GM21515 (cell line): ENCODE results near the gene ARHGAP26.
A peak's percentile ranks its signal among the peaks of the same experiment; 100 is the strongest.

ENCODE experiments used
- ATAC-seq: cut with Tn5 transposase; IDR thresholded peaks from one replicate; pipeline ENCODE4 v1.9.1; 2021; ENCODE audit not compliant: unreplicated experiment

ARHGAP26 gene

DNA sequence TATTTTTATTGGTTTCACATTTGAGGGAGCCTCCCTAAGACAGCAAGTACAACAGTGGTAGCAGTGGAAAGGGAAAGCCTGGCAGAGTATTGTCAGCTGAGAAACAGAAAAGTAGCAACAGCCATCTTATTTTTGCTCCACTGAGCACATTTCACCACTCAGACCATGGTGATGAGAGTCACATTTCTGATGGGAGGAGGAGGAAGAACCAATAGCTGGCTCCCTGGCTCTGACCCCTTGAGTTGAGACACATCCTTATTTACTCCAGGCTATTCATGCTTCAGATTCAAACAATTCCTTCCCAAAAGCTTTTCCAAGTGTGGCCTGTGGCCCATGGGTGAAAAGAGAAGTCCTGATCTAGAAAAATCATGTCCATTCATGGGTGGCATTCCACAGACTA, 236.3 kb downstream of the ARHGAP26 start:
- no peak for ATAC-seq

- no peak for ATAC-seq
These were observed 237.9 kb downstream of the ARHGAP26 start for GRCh38 chr5:143008032-143008431.

DNA sequence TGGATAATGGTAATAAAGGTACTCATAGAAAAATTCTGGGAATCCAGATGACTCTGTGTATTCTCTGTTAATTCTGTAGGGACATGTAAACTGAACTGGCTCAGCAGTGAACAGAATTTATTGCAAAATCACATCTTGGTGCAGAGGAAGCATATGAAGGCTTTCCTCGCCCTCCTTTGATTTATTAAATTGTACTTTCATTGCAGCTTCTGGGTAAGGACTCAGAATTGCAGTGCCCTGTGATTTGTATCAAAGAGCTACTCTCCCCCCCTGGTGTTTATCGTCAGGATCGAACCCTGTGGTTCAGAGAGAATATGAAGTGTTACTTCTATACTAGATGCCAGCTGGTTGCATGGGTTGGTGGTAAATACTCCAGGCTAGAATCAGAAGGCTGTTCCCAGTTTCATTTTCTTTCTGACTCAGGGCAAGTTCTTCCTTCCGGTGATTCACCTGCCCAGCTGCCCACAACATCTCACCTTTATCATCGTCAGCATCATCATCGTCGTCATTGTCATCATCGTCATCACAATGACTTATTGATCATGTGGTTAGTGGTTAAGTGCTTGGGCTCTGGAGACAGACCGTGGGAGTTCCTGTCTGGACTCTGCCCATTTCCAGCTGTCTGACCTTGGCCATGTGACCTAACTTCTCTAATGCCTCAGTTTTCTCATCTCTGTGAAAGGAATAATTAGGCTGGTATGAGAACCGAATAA, 238.8 kb downstream of the ARHGAP26 start:
- ATAC-seq, result peak; percentile 60

- ATAC-seq, result no peak
These were observed 240.2 kb downstream of the ARHGAP26 start for GRCh38 chr5:143010351-143010750.

GRCh38 chr5:143011585-143011984, 241.4 kb downstream of the ARHGAP26 start:
- ATAC-seq, result no peak

DNA sequence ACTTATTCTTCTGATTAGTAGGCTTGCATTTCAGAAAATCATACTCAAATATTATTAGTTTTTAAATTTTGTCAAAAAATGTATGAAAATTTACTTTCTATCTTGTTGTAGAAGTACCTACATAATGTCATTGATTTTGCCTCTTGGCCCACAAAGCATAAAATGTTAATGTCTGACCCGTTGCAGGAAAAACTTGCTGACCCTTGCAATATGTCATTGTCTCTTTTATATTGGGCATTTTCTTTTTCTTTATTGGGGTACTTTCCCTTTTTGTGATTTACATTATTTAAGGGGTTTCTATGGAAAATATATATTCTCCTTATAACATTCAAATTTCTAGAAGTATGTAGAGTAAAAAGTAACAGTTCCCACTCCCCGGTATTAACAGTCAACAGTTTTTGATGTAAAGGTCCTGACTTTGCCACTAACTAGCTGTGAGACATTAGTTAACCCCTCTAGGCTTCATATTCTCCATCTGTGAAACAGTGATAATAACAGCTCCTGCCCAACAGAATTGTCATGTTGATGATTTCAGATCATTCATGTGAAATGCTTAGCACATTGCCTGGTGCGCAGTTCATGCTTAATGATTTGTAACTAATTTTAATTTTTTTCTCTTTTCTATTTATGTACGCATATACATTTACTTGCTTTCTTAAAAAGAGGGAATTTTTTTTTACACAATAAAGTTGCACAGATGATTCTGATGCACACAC, 243.2 kb downstream of the ARHGAP26 start:
- ATAC-seq, result no peak

DNA sequence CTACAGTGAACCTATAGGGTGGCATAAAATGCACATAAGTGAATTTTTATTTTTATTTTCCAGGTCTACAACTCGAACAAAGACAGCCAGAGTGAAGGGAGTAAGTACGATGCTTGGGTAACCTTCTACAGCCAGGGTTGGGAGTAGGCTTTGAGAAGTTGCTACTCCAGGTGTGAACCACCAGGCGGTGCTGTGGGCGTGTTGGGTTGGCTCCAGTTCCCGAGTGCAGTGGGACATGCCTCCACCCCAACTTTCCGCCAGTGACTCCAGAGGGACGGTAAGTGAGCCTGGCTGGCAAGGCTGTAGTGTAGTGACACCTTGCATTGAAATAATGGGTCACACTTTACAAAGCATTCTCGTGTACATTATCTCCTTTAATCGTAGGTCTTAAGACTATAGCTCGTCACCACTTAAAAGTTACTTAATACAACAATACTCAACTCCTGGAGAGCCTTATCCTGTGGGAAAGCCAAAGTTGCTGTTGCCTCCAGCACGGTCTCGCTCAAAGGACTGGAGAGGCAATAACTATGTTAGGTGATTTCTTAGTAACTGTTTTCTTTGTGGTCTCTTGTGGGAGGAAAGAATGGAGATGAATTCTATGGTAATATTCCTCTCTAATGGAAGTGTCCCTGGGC, 244.0 kb downstream of the ARHGAP26 start:
- no peak for ATAC-seq

DNA sequence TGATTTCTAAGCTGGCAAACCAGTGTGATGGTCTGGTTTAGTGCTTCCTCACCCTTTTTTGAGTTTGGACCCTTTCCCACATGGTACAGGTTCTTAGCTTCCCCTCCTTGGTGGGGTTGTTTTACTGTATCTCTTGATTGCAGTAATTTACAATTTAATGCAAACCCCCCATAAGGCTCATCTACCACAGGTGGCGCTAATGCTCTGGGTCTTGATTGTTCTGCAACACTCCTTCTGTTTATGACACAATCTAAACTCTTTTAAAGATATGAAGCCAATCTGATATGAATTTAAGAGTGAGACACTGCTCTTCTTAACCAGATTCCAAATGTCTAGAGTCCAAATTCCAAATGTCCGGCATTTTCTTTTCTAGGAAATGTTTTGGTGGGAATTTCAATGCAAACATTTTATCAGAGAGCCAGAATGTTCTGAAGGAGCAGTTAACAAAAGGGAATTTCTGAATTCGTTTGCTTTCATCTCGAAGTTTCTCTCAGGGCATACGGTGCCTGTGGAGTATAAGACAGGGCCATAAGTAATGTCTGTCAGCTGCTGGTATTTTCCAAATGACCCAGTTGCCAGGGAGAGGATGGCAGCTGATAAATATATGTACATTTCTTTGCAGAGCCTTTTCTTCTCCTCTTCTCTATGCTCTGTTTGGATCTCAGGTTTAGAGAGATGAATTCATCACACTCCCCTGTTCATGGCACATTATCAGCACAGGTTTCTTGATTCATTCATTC, 246.8 kb downstream of the ARHGAP26 start:
- no peak for ATAC-seq

GRCh38 chr5:143017541-143017940, 247.4 kb downstream of the ARHGAP26 start:
- no peak for ATAC-seq

DNA sequence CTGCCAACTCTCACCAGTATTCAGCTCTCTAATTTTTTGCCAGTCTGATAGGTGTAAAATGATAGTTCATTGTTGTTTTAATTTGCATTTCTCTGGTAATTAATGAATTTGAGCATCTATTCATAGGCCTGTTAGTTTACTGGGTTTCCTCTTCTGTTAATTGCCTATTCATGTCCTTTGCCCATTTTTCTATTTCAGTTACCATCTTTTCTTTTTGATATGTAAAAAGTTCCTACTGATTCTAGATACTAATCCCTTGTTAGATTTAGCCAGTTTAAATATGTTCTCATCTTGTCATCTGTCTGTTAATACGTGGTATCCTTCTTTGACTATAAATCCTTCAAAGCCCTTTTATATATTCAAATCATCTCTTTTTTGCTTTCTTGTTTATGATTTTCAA, 247.8 kb downstream of the ARHGAP26 start:
- no peak for ATAC-seq

DNA sequence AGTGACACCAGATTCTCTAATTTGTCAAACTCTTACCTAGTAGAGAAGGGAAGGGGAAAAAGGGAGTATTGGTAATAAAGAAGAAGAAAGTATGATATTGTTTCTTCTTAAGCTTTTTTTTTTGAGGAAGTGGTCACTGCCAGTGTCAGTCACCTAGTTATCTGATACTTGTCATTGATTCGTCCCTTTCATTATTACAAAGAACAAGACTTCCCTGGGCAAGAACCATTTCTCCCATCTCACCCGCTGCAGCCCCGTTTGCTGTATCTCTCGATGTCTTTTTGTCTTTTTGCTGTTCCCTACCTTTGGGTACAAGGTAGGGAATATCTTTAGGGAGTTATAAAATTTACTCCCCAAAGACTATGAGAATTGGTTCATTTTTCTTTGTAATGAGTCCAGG, 249.0 kb downstream of the ARHGAP26 start:
- ATAC-seq, result no peak

GRCh38 chr5:143019614-143020515, 249.7 kb downstream of the ARHGAP26 start:
- ATAC-seq, result peak; percentile 83

DNA sequence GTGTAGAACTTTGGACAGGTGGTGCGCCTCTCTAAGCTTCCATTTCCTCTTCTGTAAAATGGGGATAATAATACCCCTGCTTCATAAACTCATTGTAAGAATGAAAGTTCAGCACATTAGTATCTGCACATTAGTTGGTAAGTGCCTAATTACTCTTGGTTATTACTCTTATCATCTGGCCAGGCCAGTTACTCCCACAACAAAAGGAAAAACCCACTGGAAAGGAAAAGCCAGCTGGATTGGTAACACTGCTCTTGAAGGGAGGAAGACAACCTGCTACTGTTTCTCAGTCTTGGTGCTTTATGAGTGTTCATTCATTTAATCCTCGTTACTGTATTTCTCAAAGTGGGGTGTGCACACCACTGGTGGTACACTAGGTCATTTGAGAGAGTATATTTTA, 251.4 kb downstream of the ARHGAP26 start:
- ATAC-seq, result no peak

GRCh38 chr5:143023411-143024096, 253.4 kb downstream of the ARHGAP26 start:
- ATAC-seq, result peak; percentile 58

DNA sequence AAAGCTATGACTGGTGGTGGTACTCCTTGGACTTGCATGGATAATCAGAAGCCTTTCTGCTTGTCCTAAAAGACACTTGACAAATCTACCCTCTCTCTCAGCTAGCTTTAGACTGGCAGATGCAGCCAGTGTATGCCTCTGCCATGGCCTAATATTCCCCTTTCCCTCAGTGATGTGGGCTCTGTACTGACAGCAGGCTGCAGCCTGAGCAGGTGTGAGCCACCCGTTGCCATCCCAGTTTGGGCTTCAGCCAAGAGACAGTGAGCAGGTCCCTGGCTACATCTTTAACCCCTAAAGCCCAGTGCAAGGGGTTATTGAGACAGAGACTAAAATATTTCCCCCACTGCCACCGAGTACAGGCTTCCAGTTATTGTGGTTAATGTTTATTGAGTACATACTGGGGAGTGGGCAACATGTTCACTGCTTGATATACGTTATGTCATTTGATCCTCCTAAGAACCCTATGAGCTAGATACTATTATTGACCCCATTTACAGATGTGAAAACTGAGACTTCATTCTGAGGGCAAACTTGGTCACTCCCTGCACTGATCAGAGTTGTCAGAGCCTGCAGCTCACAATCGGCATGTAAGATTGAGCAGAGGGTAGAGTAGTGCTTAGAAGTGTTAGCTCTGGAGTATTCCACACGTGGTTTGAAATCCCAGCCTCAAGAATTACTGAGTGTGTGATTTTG, 254.2 kb downstream of the ARHGAP26 start:
- no peak for ATAC-seq

DNA sequence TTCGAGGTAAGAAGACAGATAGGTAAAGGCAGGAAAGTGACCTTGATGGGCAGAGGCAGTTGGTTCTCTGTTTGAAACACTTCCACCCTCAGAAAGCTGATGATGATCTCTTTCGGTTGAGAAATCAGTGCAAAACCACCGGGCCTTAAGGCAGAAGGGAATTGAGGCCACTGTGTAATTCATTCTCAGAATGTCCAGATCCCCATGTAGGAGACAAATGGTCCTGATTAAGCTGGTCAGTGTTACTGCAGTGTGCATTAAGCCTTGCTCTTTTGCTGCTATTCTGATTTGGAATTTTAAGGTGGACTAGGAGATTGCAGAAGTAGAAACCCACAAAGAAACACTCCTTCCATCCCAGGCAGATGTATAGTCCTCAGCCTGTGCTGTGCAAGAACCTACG, 255.2 kb downstream of the ARHGAP26 start:
- ATAC-seq, result no peak

- ATAC-seq, result no peak
These were observed 255.8 kb downstream of the ARHGAP26 start for GRCh38 chr5:143025971-143026370.

GRCh38 chr5:143026380-143026779, 256.2 kb downstream of the ARHGAP26 start:
- no peak for ATAC-seq

- ATAC-seq, result no peak
These were observed 259.1 kb downstream of the ARHGAP26 start for GRCh38 chr5:143029293-143029692.
